ENCODE data around the gene PTPRC. TPM values are rescaled to one million over a fixed set of nuclear protein-coding genes. Genes with fewer than 3 reads are reported as not detected.

PTPRC gene
- total and polyA plus RNA-seq, 12 donors = 1.0 to 62.7 (median 5.3) TPM

DNA sequence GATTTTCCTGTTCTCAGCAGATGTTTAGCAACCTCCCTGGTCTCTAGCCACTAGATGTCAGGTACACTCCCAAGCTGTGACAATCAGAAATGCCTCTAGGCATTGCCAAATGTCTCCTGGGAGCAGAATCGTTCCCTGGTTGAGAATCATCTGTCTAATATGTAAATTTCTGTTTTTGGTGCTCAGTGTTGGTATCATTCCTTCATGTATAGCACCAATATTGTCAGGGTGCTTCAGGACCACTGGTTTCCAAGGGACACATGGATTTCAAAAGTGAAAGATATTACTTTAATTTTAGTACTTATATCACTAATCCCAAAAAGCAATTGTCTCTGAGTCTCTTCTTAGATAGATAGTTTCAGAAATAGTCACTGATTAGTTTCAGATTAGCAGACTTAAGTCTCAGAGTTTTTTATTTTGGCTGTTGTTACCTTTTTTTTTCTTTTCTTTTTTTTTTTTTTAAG lies 160.1 kb downstream of the PTPRC start:
- intact Hi-C loops (cut with DNase I) = loop anchor here in 1 of 10 donors (2.0 kb wide), 1 partner anchor 28 kb away; no protein-coding TSS in a partner anchor
- WGBS, 2 donors = 11 to 22% methylated on average over 1 of the region's 1 CpG
- H3K9me3 ChIP-seq = peaks cover 0 to 23% (median 0%) of the 10 kb centered on the region in 11 donors
- H3K27ac ChIP-seq = no peak overlapping the region
- DNase-seq = no peak
- H3K4me3 ChIP-seq = no peak overlapping the region
- H3K36me3 ChIP-seq = no peaks in the 10 kb centered on the region
- ATAC-seq = no peak
- TF ChIP-seq, protein P1, sequence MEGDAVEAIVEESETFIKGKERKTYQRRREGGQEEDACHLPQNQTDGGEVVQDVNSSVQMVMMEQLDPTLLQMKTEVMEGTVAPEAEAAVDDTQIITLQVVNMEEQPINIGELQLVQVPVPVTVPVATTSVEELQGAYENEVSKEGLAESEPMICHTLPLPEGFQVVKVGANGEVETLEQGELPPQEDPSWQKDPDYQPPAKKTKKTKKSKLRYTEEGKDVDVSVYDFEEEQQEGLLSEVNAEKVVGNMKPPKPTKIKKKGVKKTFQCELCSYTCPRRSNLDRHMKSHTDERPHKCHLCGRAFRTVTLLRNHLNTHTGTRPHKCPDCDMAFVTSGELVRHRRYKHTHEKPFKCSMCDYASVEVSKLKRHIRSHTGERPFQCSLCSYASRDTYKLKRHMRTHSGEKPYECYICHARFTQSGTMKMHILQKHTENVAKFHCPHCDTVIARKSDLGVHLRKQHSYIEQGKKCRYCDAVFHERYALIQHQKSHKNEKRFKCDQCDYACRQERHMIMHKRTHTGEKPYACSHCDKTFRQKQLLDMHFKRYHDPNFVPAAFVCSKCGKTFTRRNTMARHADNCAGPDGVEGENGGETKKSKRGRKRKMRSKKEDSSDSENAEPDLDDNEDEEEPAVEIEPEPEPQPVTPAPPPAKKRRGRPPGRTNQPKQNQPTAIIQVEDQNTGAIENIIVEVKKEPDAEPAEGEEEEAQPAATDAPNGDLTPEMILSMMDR (IDR thresholded peaks at IDR 0.05) = peak in 5 of 9 donors; percentile 11 to 39 (median 16)
- H3K27me3 ChIP-seq = no peaks in the 10 kb centered on the region
- H3K4me1 ChIP-seq = no peaks in the 10 kb centered on the region

DNA sequence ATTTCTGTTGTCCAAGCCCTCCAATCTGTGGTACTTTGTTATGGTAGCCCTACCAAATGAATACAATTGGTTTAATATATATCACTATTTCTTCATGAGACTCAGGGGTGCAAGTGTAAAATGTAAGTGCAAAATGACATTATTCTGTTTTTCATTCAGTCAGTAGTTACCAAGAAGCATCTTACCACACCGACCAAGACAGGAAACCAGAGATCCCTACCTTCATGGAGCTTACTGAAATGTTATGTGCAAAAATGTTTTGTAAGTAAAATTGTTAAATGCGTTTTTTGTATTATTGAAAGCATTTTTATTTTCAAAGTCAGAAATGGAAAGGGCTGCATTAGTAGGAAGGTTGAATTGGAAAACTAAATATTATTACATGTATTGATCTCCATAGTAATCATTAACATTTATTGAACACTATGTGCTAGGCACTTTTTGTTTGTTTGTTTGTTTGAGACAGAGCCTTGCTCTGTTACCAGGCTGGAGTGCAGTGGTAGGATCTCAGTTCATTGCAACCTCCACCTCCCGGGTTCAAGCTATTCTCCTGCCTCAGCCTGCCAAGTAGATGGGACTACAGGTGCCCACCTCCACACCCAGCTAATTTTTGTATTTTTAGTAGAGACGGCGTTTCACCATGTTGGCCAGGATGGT lies 166.8 kb downstream of the PTPRC start:
- TF ChIP-seq, protein P1 (IDR thresholded peaks at IDR 0.05) = no peak
- H3K4me1 ChIP-seq = peaks cover 0 to 5% (median 0%) of the 10 kb centered on the region in 9 donors
- H3K4me3 ChIP-seq = no peak overlapping the region
- H3K36me3 ChIP-seq = no peaks in the 10 kb centered on the region
- no peaks in the 10 kb centered on the region for H3K9me3 ChIP-seq
- 97 to 98% methylated on average over 5 of the region's 5 CpGs for WGBS, 2 donors
- H3K27me3 ChIP-seq = no peaks in the 10 kb centered on the region
- DNase-seq = no peak
- no peak overlapping the region for H3K27ac ChIP-seq
- intact Hi-C loops (cut with DNase I) = no loop called here
- no peak for ATAC-seq

DNA sequence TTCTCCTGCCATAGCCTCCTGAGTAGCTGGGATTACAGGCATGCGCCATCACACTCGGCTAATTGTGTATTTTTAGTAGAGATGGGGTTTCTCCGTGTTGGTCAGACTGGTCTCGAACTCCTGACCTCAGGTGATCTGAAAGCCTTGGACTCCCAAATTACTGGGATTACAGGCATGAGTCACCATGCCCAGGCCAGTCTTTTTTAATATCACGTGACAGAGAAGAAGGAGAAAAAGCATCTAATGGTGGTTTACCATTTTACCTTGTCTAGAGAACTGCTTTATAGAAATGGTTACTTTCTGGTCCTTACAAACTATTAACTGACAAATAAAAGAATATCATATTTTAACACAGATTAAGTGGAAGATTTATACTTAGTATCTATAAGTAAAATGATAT lies 168.0 kb downstream of the PTPRC start:
- intact Hi-C loops (cut with DNase I) = no loop called here
- 93 to 98% methylated on average over 5 of the region's 5 CpGs for WGBS, 2 donors
- Histone ChIP-seq H3K4me3 (no peak overlapping the region), H3K9me3 (no peaks in the 10 kb centered on the region), H3K4me1 (peaks cover 0 to 5% (median 0%) of the 10 kb centered on the region in 9 donors), H3K36me3 (no peaks in the 10 kb centered on the region), H3K27ac (no peak overlapping the region), H3K27me3 (no peaks in the 10 kb centered on the region)
- no peak for ATAC-seq
- TF ChIP-seq, protein P1 (IDR thresholded peaks at IDR 0.05) = no peak
- DNase-seq = no peak

Other genes with a start within 250 kb of the PTPRC start
- gene ATP6V1G3, start 98.4 kb upstream of the PTPRC start, total RNA-seq = not detected
- not detected for gene ATP6V1G3, start 98.4 kb upstream of the PTPRC start, polyA plus RNA-seq

All from heart right ventricle (tissue), 16 donors.